Measurements from ENCODE around the gene FBLN2. TPM values are rescaled to one million over a fixed set of nuclear protein-coding genes. Genes with fewer than 3 reads are reported as not detected.

The FBLN2 gene
- total RNA-seq, 1 donor from 2014 or later = 323 TPM

- Histone ChIP-seq H3K36me3 (no peaks in the 10 kb centered on the region), H3K9me3 (no peaks in the 10 kb centered on the region), H3K27ac (no peak overlapping the region), H3K4me1 (no peaks in the 10 kb centered on the region), H3K27me3 (no peaks in the 10 kb centered on the region), H3K4me3 (no peak overlapping the region)
- intact Hi-C loops (cut with DNase I) = no loop called here
- DNase-seq (ENCODE audit: low spot score in 2 of 2) = no peak
- no peak for TF ChIP-seq CTCF (IDR thresholded peaks at IDR 0.05)
Measured at GRCh38 chr3:13571264-13571663, 22.3 kb downstream of the FBLN2 start.

- H3K27ac ChIP-seq = no peak overlapping the region
- no peaks in the 10 kb centered on the region for H3K4me1 ChIP-seq
- intact Hi-C loops (cut with DNase I) = no loop called here
- H3K9me3 ChIP-seq = no peaks in the 10 kb centered on the region
- H3K4me3 ChIP-seq = no peak overlapping the region
- H3K36me3 ChIP-seq = no peaks in the 10 kb centered on the region
- TF ChIP-seq CTCF (IDR thresholded peaks at IDR 0.05) = no peak
- no peak for DNase-seq (ENCODE audit: low spot score in 2 of 2)
- no peaks in the 10 kb centered on the region for H3K27me3 ChIP-seq
Measured at GRCh38 chr3:13571831-13572750, 23.2 kb downstream of the FBLN2 start.

- Histone ChIP-seq H3K27me3 (no peaks in the 10 kb centered on the region), H3K4me1 (no peaks in the 10 kb centered on the region), H3K9me3 (no peaks in the 10 kb centered on the region), H3K27ac (no peak overlapping the region), H3K4me3 (no peak overlapping the region), H3K36me3 (no peaks in the 10 kb centered on the region)
- intact Hi-C loops (cut with DNase I) = no loop called here
- no peak for TF ChIP-seq CTCF (IDR thresholded peaks at IDR 0.05)
- no peak for DNase-seq (ENCODE audit: low spot score in 2 of 2)
Measured at GRCh38 chr3:13572926-13573623, 24.1 kb downstream of the FBLN2 start.

GRCh38 chr3:13574083-13574797 lies 25.3 kb downstream of the FBLN2 start:
- Histone ChIP-seq H3K4me3 (no peak overlapping the region), H3K27ac (peak overlapping the region in 1 of 2 donors; percentile 24), H3K36me3 (no peaks in the 10 kb centered on the region), H3K4me1 (no peaks in the 10 kb centered on the region), H3K27me3 (no peaks in the 10 kb centered on the region), H3K9me3 (no peaks in the 10 kb centered on the region)
- intact Hi-C loops (cut with DNase I) = no loop called here
- DNase-seq (ENCODE audit: low spot score in 2 of 2) = no peak
- TF ChIP-seq CTCF (IDR thresholded peaks at IDR 0.05) = no peak

GRCh38 chr3:13574798-13575451 lies 26.0 kb downstream of the FBLN2 start:
- DNase-seq (ENCODE audit: low spot score in 2 of 2) = no peak

More at GRCh38 chr3:13574798-13575451, 26.0 kb downstream of the FBLN2 start:
- H3K36me3 ChIP-seq = no peaks in the 10 kb centered on the region
- no peaks in the 10 kb centered on the region for H3K9me3 ChIP-seq
- no peak overlapping the region for H3K4me3 ChIP-seq
- H3K27ac ChIP-seq = no peak overlapping the region
- H3K27me3 ChIP-seq = no peaks in the 10 kb centered on the region
- TF ChIP-seq CTCF (IDR thresholded peaks at IDR 0.05) = no peak
- intact Hi-C loops (cut with DNase I) = no loop called here
- no peaks in the 10 kb centered on the region for H3K4me1 ChIP-seq
